ENCODE results near the gene SYNPR. TPM values are rescaled to one million over a fixed set of nuclear protein-coding genes. Genes with fewer than 3 reads are reported as not detected.

SYNPR gene
- total RNA-seq, 6 experiments from 2014 or later, result not detected

GRCh38 chr3:63325386-63325785, 47.3 kb downstream of the SYNPR start:
- H3K36me3 Mint-ChIP-seq (ENCODE audit: low read depth), result no peaks in the 10 kb centered on the region
- no peaks in the 10 kb centered on the region for H3K27me3 Mint-ChIP-seq (ENCODE audit: insufficient read depth)
- TF ChIP-seq CTCF (IDR thresholded peaks at IDR 0.05), result no peak
- no peak overlapping the region for H3K4me3 Mint-ChIP-seq
- H3K27ac Mint-ChIP-seq, result no peak overlapping the region
- no peak for DNase-seq
- H3K9me3 Mint-ChIP-seq, result no peaks in the 10 kb centered on the region
- no peaks in the 10 kb centered on the region for H3K4me1 Mint-ChIP-seq (ENCODE audit: low read depth)

GRCh38 chr3:63328365-63328764, 50.3 kb downstream of the SYNPR start:
- Mint-ChIP-seq H3K4me3 (no peak overlapping the region), H3K9me3 (no peaks in the 10 kb centered on the region), H3K27ac (no peak overlapping the region), H3K27me3 (ENCODE audit: insufficient read depth) (peaks cover 8% of the 10 kb centered on the region; the same call in 1 of the 2 replicates), H3K4me1 (ENCODE audit: low read depth) (no peaks in the 10 kb centered on the region), H3K36me3 (ENCODE audit: low read depth) (no peaks in the 10 kb centered on the region)
- TF ChIP-seq CTCF (IDR thresholded peaks at IDR 0.05), result no peak
- peak; percentile 60 for DNase-seq

GRCh38 chr3:63331520-63331919, 53.4 kb downstream of the SYNPR start:
- Mint-ChIP-seq H3K27me3 (ENCODE audit: insufficient read depth) (peaks cover 8% of the 10 kb centered on the region; the same call in 1 of the 2 replicates), H3K27ac (no peak overlapping the region), H3K36me3 (ENCODE audit: low read depth) (no peaks in the 10 kb centered on the region), H3K9me3 (no peaks in the 10 kb centered on the region), H3K4me3 (no peak overlapping the region), H3K4me1 (ENCODE audit: low read depth) (no peaks in the 10 kb centered on the region)
- no peak for DNase-seq
- no peak for TF ChIP-seq CTCF (IDR thresholded peaks at IDR 0.05)

GRCh38 chr3:63333815-63334214, 55.7 kb downstream of the SYNPR start:
- Mint-ChIP-seq H3K4me3 (no peak overlapping the region), H3K27me3 (ENCODE audit: insufficient read depth) (peaks cover 16% of the 10 kb centered on the region; the same call in 1 of the 2 replicates), H3K4me1 (ENCODE audit: low read depth) (no peaks in the 10 kb centered on the region), H3K9me3 (no peaks in the 10 kb centered on the region), H3K27ac (no peak overlapping the region), H3K36me3 (ENCODE audit: low read depth) (no peaks in the 10 kb centered on the region)
- DNase-seq, result no peak
- TF ChIP-seq CTCF (IDR thresholded peaks at IDR 0.05), result peak; percentile 70

GRCh38 chr3:63338351-63338750, 60.2 kb downstream of the SYNPR start:
- Mint-ChIP-seq H3K36me3 (ENCODE audit: low read depth) (no peaks in the 10 kb centered on the region), H3K4me1 (ENCODE audit: low read depth) (peaks cover 8% of the 10 kb centered on the region), H3K4me3 (no peak overlapping the region), H3K9me3 (no peaks in the 10 kb centered on the region), H3K27ac (no peak overlapping the region), H3K27me3 (ENCODE audit: insufficient read depth) (peaks cover 11% of the 10 kb centered on the region)
- no peak for TF ChIP-seq CTCF (IDR thresholded peaks at IDR 0.05)
- no peak for DNase-seq

GRCh38 chr3:63343674-63344073, 65.6 kb downstream of the SYNPR start:
- peak; percentile 97 for DNase-seq
- H3K27me3 Mint-ChIP-seq (ENCODE audit: insufficient read depth), result peaks cover 5% of the 10 kb centered on the region
- H3K9me3 Mint-ChIP-seq, result no peaks in the 10 kb centered on the region
- peak overlapping the region; percentile 35; the same call in 1 of the 2 replicates for H3K4me3 Mint-ChIP-seq
- no peak for TF ChIP-seq CTCF (IDR thresholded peaks at IDR 0.05)
- no peaks in the 10 kb centered on the region for H3K36me3 Mint-ChIP-seq (ENCODE audit: low read depth)
- H3K27ac Mint-ChIP-seq, result peak overlapping the region; percentile 22; the same call in 1 of the 2 replicates
- peaks cover 23% of the 10 kb centered on the region for H3K4me1 Mint-ChIP-seq (ENCODE audit: low read depth)
